Activated effector memory CD4-positive, alpha-beta T cell treated with anti-CD3 and anti-CD28 coated beads, Interleukin-2, amount 50 U/mL, for 16 hours (primary cell): ENCODE measurements around the gene PKD1.

Experiments
- DNase-seq: peaks from one replicate; pipeline ENCODE4 v3.0.0-alpha.2; 2020

PKD1 gene

DNA sequence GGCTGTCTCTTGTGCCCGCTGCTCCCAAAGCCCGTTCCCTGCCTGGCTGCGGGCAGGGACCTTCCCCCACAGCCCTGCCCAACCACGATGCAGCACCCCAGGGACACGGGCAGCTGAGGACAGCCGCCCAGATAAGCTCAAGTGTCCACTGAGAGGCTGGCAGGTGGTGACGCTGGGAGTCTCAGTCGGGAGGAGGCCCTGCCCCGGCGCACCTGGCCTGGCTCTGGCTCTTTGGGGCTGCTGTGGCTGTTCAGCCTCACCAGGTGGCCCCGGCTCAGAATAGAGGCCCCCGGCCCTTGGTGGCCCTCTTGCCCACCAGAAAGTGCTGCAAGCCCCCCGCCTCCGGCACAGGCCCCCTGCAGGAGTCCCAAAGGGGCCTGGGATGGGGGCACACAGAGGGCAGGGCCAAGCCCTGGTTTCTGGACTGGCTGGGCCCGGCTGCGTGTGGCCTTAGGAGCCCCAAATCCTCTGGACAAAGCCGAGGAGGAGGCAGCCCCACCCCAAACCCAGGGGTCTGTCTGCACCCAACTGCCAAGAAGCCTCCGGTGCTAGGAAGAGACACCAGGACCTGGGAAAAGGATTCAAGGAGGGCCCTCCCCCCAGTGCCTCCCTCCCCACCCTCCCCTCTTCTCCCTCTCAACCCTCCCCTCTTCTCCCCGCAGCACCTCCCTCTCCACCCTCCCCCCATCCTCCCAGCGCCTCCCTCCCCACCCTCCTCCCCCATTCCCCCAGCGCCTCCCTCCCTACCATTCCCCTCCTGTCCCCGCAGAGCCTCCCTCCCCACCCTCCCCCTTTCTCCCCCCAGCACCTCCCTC is 93.3 kb downstream of the PKD1 start:
- no peak for DNase-seq

- DNase-seq = no peak
Measured at GRCh38 chr16:2040787-2041522, 94.7 kb downstream of the PKD1 start.

DNA sequence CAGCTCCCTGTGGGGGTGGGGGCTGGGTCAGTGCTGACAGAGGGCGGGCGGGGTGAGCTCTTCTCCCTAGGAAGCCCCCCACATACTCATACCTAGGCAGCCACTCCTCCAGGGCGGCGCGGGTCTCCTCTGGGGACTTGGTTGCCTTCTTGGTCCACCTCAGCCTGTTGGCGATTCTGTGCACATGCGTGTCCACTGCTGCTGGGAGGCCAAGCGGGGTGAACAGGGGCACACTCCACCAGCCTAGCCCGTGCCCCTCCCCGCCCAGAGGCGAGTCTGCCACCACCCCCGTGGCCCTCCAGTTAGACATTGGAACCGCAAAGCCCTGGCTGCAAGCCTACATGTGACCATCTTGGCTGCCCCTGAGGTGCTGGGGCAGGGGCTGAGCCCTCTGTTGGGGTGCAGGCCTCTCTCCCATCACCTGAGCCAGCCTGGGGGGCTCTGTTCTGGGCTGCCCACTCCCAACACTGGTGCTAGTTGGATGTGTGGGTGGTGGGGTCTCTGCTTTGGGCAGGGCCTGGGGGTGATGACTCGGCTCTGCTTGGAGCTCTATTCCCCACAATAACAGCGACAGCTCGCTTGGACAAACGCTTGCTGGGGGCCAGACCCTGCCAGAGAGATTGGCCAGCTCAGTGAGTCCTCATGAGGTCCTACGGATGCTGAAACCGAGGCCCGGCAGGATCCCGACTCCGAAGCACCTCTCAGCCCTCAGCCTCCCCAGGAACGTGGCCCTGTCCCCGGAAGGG is 95.5 kb downstream of the PKD1 start:
- no peak for DNase-seq

DNA sequence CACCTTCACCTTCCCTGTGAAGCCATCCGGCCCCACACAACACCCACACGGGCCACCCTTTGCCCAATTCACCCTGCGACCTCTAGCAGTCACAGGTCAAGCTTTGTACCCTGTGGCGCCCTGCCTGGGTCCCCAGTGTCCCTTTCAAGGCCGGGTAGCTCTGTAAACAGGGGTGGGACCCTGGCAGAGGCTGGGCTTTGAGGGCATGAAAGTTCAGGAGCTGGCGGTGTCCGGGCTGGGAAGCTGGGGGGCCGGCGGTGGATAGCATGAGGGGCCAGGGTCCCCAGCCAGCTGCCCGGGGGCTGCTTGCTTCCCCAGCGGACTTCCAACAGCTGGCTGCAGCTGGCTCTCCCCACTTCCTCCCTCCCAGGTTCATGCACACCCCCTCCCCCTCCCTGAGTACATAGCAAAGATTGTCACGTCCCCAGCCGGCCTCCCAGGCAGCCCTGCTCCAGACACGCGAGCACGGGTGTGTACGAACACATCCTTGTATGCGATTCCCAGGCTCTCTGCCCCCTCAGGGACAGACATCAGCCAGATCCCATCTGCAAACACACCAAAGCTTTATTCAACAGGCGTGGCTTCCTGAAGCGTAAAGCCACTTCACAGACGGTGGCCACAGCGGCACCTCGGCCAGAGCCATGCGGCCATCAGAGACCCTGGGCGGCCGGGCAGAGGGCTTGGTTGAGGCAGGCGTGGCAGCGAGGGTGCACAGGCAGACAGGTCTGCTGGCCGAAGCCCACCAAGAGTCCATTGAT is 96.2 kb downstream of the PKD1 start:
- DNase-seq = no peak
